Measurements from ENCODE around the gene ELP1. TPM values are rescaled to one million over a fixed set of nuclear protein-coding genes. Genes with fewer than 3 reads are reported as not detected.
"Not testable (repeated sequence)": the region's sequence is repeated elsewhere in the genome, so short reads cannot be mapped to it uniquely, and the experiment has no call there.

ELP1 gene
- total RNA-seq, 1 experiment from 2014 or later, result 53.6 TPM

DNA sequence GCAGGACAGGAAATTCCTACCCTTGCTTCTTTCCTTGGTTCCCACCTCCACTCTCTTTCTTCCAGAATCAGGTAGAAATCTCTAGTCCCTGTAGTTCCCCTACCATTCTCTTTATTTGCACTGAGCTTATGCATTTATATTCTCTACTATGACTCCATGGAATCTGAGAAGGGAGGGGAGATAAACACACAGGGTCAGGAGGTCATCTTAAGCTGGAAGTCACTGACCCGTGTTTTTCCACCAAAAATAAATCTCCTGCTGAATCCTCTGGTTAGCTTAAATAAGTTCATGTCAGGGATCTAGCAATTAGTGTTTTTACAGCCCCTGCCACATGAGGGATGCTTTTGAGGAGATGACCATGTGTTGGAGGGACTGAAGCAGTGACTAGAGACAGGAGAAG lies 81.8 kb downstream of the ELP1 start:
- Histone ChIP-seq H2AFZ (ENCODE audit: low read length) (no peak overlapping the region), H3K4me1 (ENCODE audit: insufficient read depth, low read length) (no peaks in the 10 kb centered on the region), H3K9me2 (replicated peaks; ENCODE audit: low read length) (no peaks in the 10 kb centered on the region), H3K27me3 (ENCODE audit: low read length) (no peaks in the 10 kb centered on the region), H4K20me1 (ENCODE audit: low read length) (no peaks in the 10 kb centered on the region), H3K4me3 (ENCODE audit: low read length) (no peak overlapping the region), H3K27ac (ENCODE audit: low read length) (no peak overlapping the region), H3K4me2 (ENCODE audit: low read length) (no peak overlapping the region), H3F3A (ENCODE audit: low read length, unreplicated experiment) (no peaks in the 10 kb centered on the region), H3K9ac (ENCODE audit: low read length) (no peak overlapping the region), H3K79me2 (ENCODE audit: low read length) (no peaks in the 10 kb centered on the region), H3K9me3 (ENCODE audit: low read length) (no peaks in the 10 kb centered on the region), H3K36me3 (ENCODE audit: low read depth, low read length) (no peaks in the 10 kb centered on the region)
- ATAC-seq (no peak), DNase-seq (no peak)
- no TSS peak for BruUV-seq (replicated peaks)
- ChIA-PET CTCF (no interaction called here), POLR2A (ENCODE audit: unreplicated experiment) (no interaction called here)
- TF ChIP-seq EZH2 (IDR thresholded peaks at IDR 0.05; ENCODE audit: low read length, unreplicated experiment), result no peak
- TF ChIP-seq CTCF (conservative IDR thresholded peaks at IDR 0.05; ENCODE audit: low read depth, low read length), result no peak
- TF ChIP-seq EZH2phosphoT487 (IDR thresholded peaks at IDR 0.05; ENCODE audit: borderline replicate concordance, low read length), result no peak
- intact Hi-C loops (cut with micrococcal nuclease), result no loop called here

- no peak overlapping the region for H3K4me2 ChIP-seq (ENCODE audit: low read length)
- TF ChIP-seq CTCF (conservative IDR thresholded peaks at IDR 0.05; ENCODE audit: low read depth, low read length), result no peak
- TF ChIP-seq EZH2 (IDR thresholded peaks at IDR 0.05; ENCODE audit: low read length, unreplicated experiment), result no peak
- TF ChIP-seq EZH2phosphoT487 (IDR thresholded peaks at IDR 0.05; ENCODE audit: borderline replicate concordance, low read length), result no peak
- ATAC-seq (no peak), DNase-seq (no peak)
- no peak overlapping the region for H3K27ac ChIP-seq (ENCODE audit: low read length)
- H3K9me3 ChIP-seq (ENCODE audit: low read length), result no peaks in the 10 kb centered on the region
- no peak overlapping the region for H2AFZ ChIP-seq (ENCODE audit: low read length)
- ChIA-PET CTCF (no interaction called here), POLR2A (ENCODE audit: unreplicated experiment) (no interaction called here)
- no peaks in the 10 kb centered on the region for H3K4me1 ChIP-seq (ENCODE audit: insufficient read depth, low read length)
- no peaks in the 10 kb centered on the region for H3K79me2 ChIP-seq (ENCODE audit: low read length)
- no peaks in the 10 kb centered on the region for H3F3A ChIP-seq (ENCODE audit: low read length, unreplicated experiment)
- H3K9me2 ChIP-seq (replicated peaks; ENCODE audit: low read length), result no peaks in the 10 kb centered on the region
- no peak overlapping the region for H3K9ac ChIP-seq (ENCODE audit: low read length)
- BruUV-seq (replicated peaks), result no TSS peak
- intact Hi-C loops (cut with micrococcal nuclease), result no loop called here
- no peaks in the 10 kb centered on the region for H3K27me3 ChIP-seq (ENCODE audit: low read length)
- H3K36me3 ChIP-seq (ENCODE audit: low read depth, low read length), result no peaks in the 10 kb centered on the region
- H4K20me1 ChIP-seq (ENCODE audit: low read length), result no peaks in the 10 kb centered on the region
- no peak overlapping the region for H3K4me3 ChIP-seq (ENCODE audit: low read length)
Observed at GRCh38 chr9:108851138-108851537, 82.8 kb downstream of the ELP1 start.

GRCh38 chr9:108850293-108850897 lies 83.5 kb downstream of the ELP1 start:
- no TSS peak for BruUV-seq (replicated peaks)
- TF ChIP-seq EZH2phosphoT487 (IDR thresholded peaks at IDR 0.05; ENCODE audit: borderline replicate concordance, low read length) (no peak), CTCF (conservative IDR thresholded peaks at IDR 0.05; ENCODE audit: low read depth, low read length) (peak; percentile 53), EZH2 (IDR thresholded peaks at IDR 0.05; ENCODE audit: low read length, unreplicated experiment) (no peak)
- Histone ChIP-seq H4K20me1 (ENCODE audit: low read length) (no peaks in the 10 kb centered on the region), H3K4me3 (ENCODE audit: low read length) (no peak overlapping the region), H3F3A (ENCODE audit: low read length, unreplicated experiment) (no peaks in the 10 kb centered on the region), H3K9me2 (replicated peaks; ENCODE audit: low read length) (no peaks in the 10 kb centered on the region), H3K27ac (ENCODE audit: low read length) (no peak overlapping the region), H3K27me3 (ENCODE audit: low read length) (no peaks in the 10 kb centered on the region), H3K9me3 (ENCODE audit: low read length) (no peaks in the 10 kb centered on the region), H3K4me2 (ENCODE audit: low read length) (no peak overlapping the region), H3K36me3 (ENCODE audit: low read depth, low read length) (no peaks in the 10 kb centered on the region), H2AFZ (ENCODE audit: low read length) (no peak overlapping the region), H3K4me1 (ENCODE audit: insufficient read depth, low read length) (no peaks in the 10 kb centered on the region), H3K79me2 (ENCODE audit: low read length) (no peaks in the 10 kb centered on the region), H3K9ac (ENCODE audit: low read length) (no peak overlapping the region)
- ChIA-PET CTCF (no interaction called here), POLR2A (ENCODE audit: unreplicated experiment) (no interaction called here)
- intact Hi-C loops (cut with micrococcal nuclease), result no loop called here
- DNase-seq (peak; percentile 50), ATAC-seq (peak; percentile 60; the same call in 1 of the 2 replicates)

DNA sequence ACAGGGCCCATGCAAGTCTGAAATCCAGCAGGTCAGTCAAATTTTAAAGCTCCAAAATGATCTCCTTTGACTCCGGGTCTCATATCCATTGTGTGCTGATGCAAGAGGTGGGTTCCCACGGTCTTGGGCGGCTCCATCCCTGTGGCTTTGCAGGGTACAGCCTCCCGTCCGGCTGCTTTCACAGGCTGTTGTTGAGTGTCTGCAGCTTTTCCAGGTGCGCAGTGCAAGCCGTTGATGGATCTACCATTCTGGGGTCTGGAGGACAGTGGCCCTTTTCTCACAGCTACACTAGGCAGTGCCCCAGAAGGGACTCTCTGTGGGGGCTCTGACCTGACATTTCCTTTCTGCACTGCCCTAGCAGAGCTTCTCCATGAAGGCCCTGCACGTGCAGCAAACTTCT lies 85.6 kb downstream of the ELP1 start:
- H3K9me3 ChIP-seq (ENCODE audit: low read length); POLR2A ChIA-PET (ENCODE audit: unreplicated experiment); CTCF ChIA-PET: not testable (repeated sequence)

More for the DNA sequence above, 85.6 kb downstream of the ELP1 start:
- BruUV-seq (replicated peaks); DNase-seq; H3K9me2 ChIP-seq (replicated peaks; ENCODE audit: low read length); H3K27ac ChIP-seq (ENCODE audit: low read length); H2AFZ ChIP-seq (ENCODE audit: low read length); H4K20me1 ChIP-seq (ENCODE audit: low read length); intact Hi-C loops (cut with micrococcal nuclease); H3K36me3 ChIP-seq (ENCODE audit: low read depth, low read length); H3K9ac ChIP-seq (ENCODE audit: low read length); H3K4me1 ChIP-seq (ENCODE audit: insufficient read depth, low read length); H3K4me2 ChIP-seq (ENCODE audit: low read length); H3F3A ChIP-seq (ENCODE audit: low read length, unreplicated experiment); H3K4me3 ChIP-seq (ENCODE audit: low read length); ATAC-seq; H3K79me2 ChIP-seq (ENCODE audit: low read length); H3K27me3 ChIP-seq (ENCODE audit: low read length): not testable (repeated sequence)

Measured in PC-3 (cell line).